Measurements from ENCODE around the gene ABCC11.
"Not testable (repeated sequence)": the region's sequence is repeated elsewhere in the genome, so short reads cannot be mapped to it uniquely, and the experiment has no call there.

ABCC11 gene

DNA sequence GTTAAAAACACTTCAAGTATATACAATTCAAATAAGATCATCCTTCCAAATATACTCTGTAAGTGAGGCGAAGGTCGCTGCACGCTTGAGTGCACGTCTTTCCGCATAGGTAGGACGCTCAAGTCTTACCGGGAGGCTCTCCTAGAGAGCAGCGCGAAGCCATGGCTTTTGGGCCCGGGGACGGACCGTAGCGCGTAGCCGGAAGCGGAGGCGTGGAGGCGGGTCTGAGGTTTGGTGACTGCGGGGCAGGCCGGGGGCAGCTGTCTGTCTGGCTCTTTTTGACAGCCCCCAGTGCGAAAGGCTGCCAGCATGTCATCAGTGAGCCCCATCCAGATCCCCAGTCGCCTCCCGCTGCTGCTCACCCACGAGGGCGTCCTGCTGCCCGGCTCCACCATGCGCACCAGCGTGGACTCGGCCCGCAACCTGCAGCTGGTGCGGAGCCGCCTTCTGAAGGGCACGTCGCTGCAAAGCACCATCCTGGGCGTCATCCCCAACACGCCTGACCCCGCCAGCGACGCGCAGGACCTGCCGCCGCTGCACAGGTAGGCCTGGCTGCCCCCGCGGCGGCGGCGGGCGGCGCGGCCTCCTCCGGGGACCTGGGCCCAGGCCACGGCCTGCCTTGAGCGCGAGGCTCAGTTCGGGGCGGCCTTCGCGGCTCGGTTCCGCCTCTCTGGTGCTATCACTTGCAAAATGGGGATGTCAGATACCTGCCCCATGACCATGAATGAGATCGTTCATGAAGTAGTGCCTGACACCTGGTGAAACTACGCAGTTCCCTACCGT is 3.1 kb downstream of the ABCC11 start, which contains the start of gene LONP2:
LONP2 (plus strand) TSS at position 221 of the 783 bp plus-strand sequence; CDS start at position 310, 89 bp downstream.
- peaks cover 7% of the 10 kb centered on the region for H3K79me1 ChIP-seq (replicated peaks; ENCODE audit: low read length, poor library complexity, severe bottlenecking)
- H2AFZ ChIP-seq (ENCODE audit: low read depth, low read length): peak within 1 kb of the TSS; percentile 98
- under 1% methylated on average over 63 of the region's 63 CpGs for WGBS
- peak within 1 kb of the TSS; percentile 82 for H2BK15ac ChIP-seq (ENCODE audit: low read depth, poor library complexity, severe bottlenecking)
- peak within 1 kb of the TSS; percentile 94 for H4K91ac ChIP-seq (ENCODE audit: low read length)
- H3K14ac ChIP-seq (ENCODE audit: low read length in 2 of 2): peak within 1 kb of the TSS in 1 of 2 experiments; percentile 100
- peaks cover 6% of the 10 kb centered on the region for H3K4me1 ChIP-seq (ENCODE audit: control insufficient read depth, insufficient read depth, low read depth, low read length)
- H2BK12ac ChIP-seq (ENCODE audit: low read length in 2 of 2): peak within 1 kb of the TSS in 1 of 2 experiments; percentile 79
- H3K4me2 ChIP-seq (ENCODE audit: low read length, poor library complexity, severe bottlenecking): peak within 1 kb of the TSS; percentile 88
- H3K27ac ChIP-seq (ENCODE audit: low read length, poor library complexity, severe bottlenecking): peak within 1 kb of the TSS; percentile 52
- peak within 1 kb of the TSS; percentile 54 to 96 for H3K4ac ChIP-seq (ENCODE audit: low read depth in 1 of 2, low read length in 2 of 2)
- peak within 1 kb of the TSS in 1 of 2 experiments; percentile 90 for H3K23ac ChIP-seq (ENCODE audit: low read length in 2 of 2)
- H3K9me3 ChIP-seq (ENCODE audit: control insufficient read depth, low read length): no peaks in the 10 kb centered on the region
- H3K27me3 ChIP-seq (ENCODE audit: control insufficient read depth in 1 of 2, insufficient read depth in 1 of 2, low read length in 2 of 2): no peaks in the 10 kb centered on the region
- H4K8ac ChIP-seq (ENCODE audit: low read length): peak within 1 kb of the TSS; percentile 50
- H3K4me3 ChIP-seq (ENCODE audit: insufficient read depth in 1 of 2, low read depth in 1 of 2, low read length in 2 of 2): peak within 1 kb of the TSS; percentile 91 to 98
- H3K18ac ChIP-seq (ENCODE audit: low read depth in 1 of 2, low read length in 2 of 2): peak within 1 kb of the TSS; percentile 87 to 100
- peak within 1 kb of the TSS; percentile 95 for H3K9ac ChIP-seq (ENCODE audit: low read length)
- peak; percentile 88 for DNase-seq
- no peak within 1 kb of the TSS for H2AK5ac ChIP-seq (ENCODE audit: low read length, severe bottlenecking)
- no peak within 1 kb of the TSS for H2BK120ac ChIP-seq (ENCODE audit: low read depth, low read length)
- no peaks in the 10 kb centered on the region for H3K36me3 ChIP-seq (ENCODE audit: control insufficient read depth in 1 of 2, insufficient read depth in 2 of 2, low read depth in 1 of 2, low read length in 2 of 2)
- H2BK5ac ChIP-seq (ENCODE audit: low read depth, low read length, poor library complexity, severe bottlenecking): no peak within 1 kb of the TSS

DNA sequence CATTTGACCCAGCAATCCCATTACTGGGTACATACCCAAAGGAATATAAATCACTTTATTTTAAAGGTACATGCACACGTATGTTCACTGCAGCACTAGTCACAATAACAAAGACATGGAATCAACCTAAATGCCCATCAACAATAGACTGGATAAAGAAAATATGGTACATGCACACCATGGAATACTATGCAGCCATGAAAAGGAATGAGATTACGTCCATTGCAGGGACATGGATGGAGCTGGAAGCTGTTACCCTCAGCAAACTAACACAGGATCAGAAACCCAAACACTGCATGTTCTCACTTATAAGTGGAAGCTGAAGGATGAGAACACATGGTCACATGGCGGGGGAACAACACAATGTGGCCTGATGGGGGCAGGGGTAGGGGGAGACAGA is 7.2 kb downstream of the ABCC11 start:
- not testable (repeated sequence) for H2BK15ac ChIP-seq (ENCODE audit: low read depth, poor library complexity, severe bottlenecking); H2AFZ ChIP-seq (ENCODE audit: low read depth, low read length); H2BK12ac ChIP-seq (ENCODE audit: low read length in 2 of 2); H2BK120ac ChIP-seq (ENCODE audit: low read depth, low read length); H3K14ac ChIP-seq (ENCODE audit: low read length in 2 of 2); H2BK5ac ChIP-seq (ENCODE audit: low read depth, low read length, poor library complexity, severe bottlenecking); H3K23ac ChIP-seq (ENCODE audit: low read length in 2 of 2); H3K4ac ChIP-seq (ENCODE audit: low read depth in 1 of 2, low read length in 2 of 2); H2AK5ac ChIP-seq (ENCODE audit: low read length, severe bottlenecking); H3K4me1 ChIP-seq (ENCODE audit: control insufficient read depth, insufficient read depth, low read depth, low read length); H3K18ac ChIP-seq (ENCODE audit: low read depth in 1 of 2, low read length in 2 of 2); H4K8ac ChIP-seq (ENCODE audit: low read length); H3K36me3 ChIP-seq (ENCODE audit: control insufficient read depth in 1 of 2, insufficient read depth in 2 of 2, low read depth in 1 of 2, low read length in 2 of 2); H3K9ac ChIP-seq (ENCODE audit: low read length); H3K9me3 ChIP-seq (ENCODE audit: control insufficient read depth, low read length); H3K4me2 ChIP-seq (ENCODE audit: low read length, poor library complexity, severe bottlenecking); H4K91ac ChIP-seq (ENCODE audit: low read length); H3K27me3 ChIP-seq (ENCODE audit: control insufficient read depth in 1 of 2, insufficient read depth in 1 of 2, low read length in 2 of 2); H3K79me1 ChIP-seq (replicated peaks; ENCODE audit: low read length, poor library complexity, severe bottlenecking); H3K27ac ChIP-seq (ENCODE audit: low read length, poor library complexity, severe bottlenecking); DNase-seq; H3K4me3 ChIP-seq (ENCODE audit: insufficient read depth in 1 of 2, low read depth in 1 of 2, low read length in 2 of 2)
- WGBS: 94% methylated on average over 3 of the region's 3 CpGs

DNA sequence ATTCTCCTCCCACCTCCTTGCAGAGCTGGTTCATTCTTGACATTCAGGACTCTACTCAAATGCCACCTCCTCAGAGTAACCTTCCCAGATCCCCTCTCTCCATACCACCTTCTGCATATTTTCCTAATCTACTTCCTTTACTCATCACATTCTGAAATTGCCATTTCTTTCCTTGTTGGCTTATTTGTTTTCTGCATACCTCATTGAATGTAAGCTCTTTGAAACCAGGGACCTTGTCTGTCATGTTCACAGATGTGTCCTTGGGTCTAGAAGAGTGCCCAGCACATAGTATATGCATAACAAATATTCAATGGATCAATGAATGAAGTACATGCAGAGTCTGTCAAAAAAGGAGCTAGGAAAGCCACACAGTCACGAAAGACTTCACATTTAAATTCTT is 11.1 kb downstream of the ABCC11 start:
- H3K79me1 ChIP-seq (replicated peaks; ENCODE audit: low read length, poor library complexity, severe bottlenecking): no peaks in the 10 kb centered on the region
- WGBS: 91% methylated on average over 1 of the region's 1 CpG

DNA sequence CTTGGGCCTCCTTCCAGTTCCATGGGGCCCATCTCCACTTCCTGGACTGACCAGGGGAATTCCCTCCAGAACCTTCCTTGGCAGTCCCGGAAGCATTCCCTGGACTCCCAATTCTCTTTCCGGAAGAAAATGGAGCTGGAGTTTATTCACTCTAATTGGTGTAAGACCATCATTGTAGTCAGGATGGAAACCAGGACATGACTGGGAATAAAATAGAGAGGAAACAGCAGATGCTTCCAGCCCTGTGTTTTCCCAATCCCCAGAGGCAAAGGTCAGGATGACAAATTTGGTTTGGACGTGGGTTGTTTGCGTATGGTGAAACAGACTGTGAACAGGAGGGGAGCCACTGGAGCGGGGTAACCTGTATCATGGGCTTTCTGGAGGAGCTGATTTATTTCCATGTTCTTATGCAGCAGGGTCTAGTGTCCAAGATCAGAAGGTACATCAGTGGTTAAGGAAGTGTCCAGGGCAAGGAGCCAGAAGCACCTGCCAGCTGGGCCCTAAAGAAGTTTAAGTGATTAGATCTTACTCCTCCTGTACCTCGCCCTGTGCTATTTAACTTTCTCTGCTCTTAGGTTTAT is 11.7 kb downstream of the ABCC11 start:
- peaks cover 0 to 5% of the 10 kb centered on the region in 2 experiments for H3K27me3 ChIP-seq (ENCODE audit: control insufficient read depth in 1 of 2, insufficient read depth in 1 of 2, low read length in 2 of 2)
- H2BK12ac ChIP-seq (ENCODE audit: low read length in 2 of 2): no peak overlapping the region
- H3K4me2 ChIP-seq (ENCODE audit: low read length, poor library complexity, severe bottlenecking): no peak overlapping the region
- no peak overlapping the region for H3K23ac ChIP-seq (ENCODE audit: low read length in 2 of 2)
- H3K14ac ChIP-seq (ENCODE audit: low read length in 2 of 2): no peak overlapping the region
- H4K91ac ChIP-seq (ENCODE audit: low read length): no peak overlapping the region
- no peaks in the 10 kb centered on the region for H3K4me1 ChIP-seq (ENCODE audit: control insufficient read depth, insufficient read depth, low read depth, low read length)
- peak; percentile 20 for DNase-seq
- H3K18ac ChIP-seq (ENCODE audit: low read depth in 1 of 2, low read length in 2 of 2): no peak overlapping the region
- no peak overlapping the region for H3K27ac ChIP-seq (ENCODE audit: low read length, poor library complexity, severe bottlenecking)
- no peak overlapping the region for H4K8ac ChIP-seq (ENCODE audit: low read length)
- H3K36me3 ChIP-seq (ENCODE audit: control insufficient read depth in 1 of 2, insufficient read depth in 2 of 2, low read depth in 1 of 2, low read length in 2 of 2): no peaks in the 10 kb centered on the region
- no peak overlapping the region for H3K4me3 ChIP-seq (ENCODE audit: insufficient read depth in 1 of 2, low read depth in 1 of 2, low read length in 2 of 2)
- no peak overlapping the region for H3K9ac ChIP-seq (ENCODE audit: low read length)
- H2BK15ac ChIP-seq (ENCODE audit: low read depth, poor library complexity, severe bottlenecking): no peak overlapping the region
- H2AK5ac ChIP-seq (ENCODE audit: low read length, severe bottlenecking): no peak overlapping the region
- no peak overlapping the region for H3K4ac ChIP-seq (ENCODE audit: low read depth in 1 of 2, low read length in 2 of 2)
- 71% methylated on average over 6 of the region's 6 CpGs for WGBS
- H2BK120ac ChIP-seq (ENCODE audit: low read depth, low read length): no peak overlapping the region
- no peak overlapping the region for H2AFZ ChIP-seq (ENCODE audit: low read depth, low read length)
- H3K9me3 ChIP-seq (ENCODE audit: control insufficient read depth, low read length): no peaks in the 10 kb centered on the region
- H3K79me1 ChIP-seq (replicated peaks; ENCODE audit: low read length, poor library complexity, severe bottlenecking): no peaks in the 10 kb centered on the region
- no peak overlapping the region for H2BK5ac ChIP-seq (ENCODE audit: low read depth, low read length, poor library complexity, severe bottlenecking)

More for the DNA sequence above, 11.1 kb downstream of the ABCC11 start:
- no peak overlapping the region for H3K27ac ChIP-seq (ENCODE audit: low read length, poor library complexity, severe bottlenecking)
- no peak overlapping the region for H3K9ac ChIP-seq (ENCODE audit: low read length)
- no peak overlapping the region for H2AK5ac ChIP-seq (ENCODE audit: low read length, severe bottlenecking)
- H3K9me3 ChIP-seq (ENCODE audit: control insufficient read depth, low read length): no peaks in the 10 kb centered on the region
- no peak overlapping the region for H3K4ac ChIP-seq (ENCODE audit: low read depth in 1 of 2, low read length in 2 of 2)
- H2BK12ac ChIP-seq (ENCODE audit: low read length in 2 of 2): no peak overlapping the region
- H3K18ac ChIP-seq (ENCODE audit: low read depth in 1 of 2, low read length in 2 of 2): no peak overlapping the region
- no peak overlapping the region for H2BK5ac ChIP-seq (ENCODE audit: low read depth, low read length, poor library complexity, severe bottlenecking)
- no peak overlapping the region for H4K91ac ChIP-seq (ENCODE audit: low read length)
- no peak for DNase-seq
- H3K4me3 ChIP-seq (ENCODE audit: insufficient read depth in 1 of 2, low read depth in 1 of 2, low read length in 2 of 2): no peak overlapping the region
- no peak overlapping the region for H2BK120ac ChIP-seq (ENCODE audit: low read depth, low read length)
- no peak overlapping the region for H2BK15ac ChIP-seq (ENCODE audit: low read depth, poor library complexity, severe bottlenecking)
- H3K27me3 ChIP-seq (ENCODE audit: control insufficient read depth in 1 of 2, insufficient read depth in 1 of 2, low read length in 2 of 2): peaks cover 0 to 5% of the 10 kb centered on the region in 2 experiments
- H3K23ac ChIP-seq (ENCODE audit: low read length in 2 of 2): no peak overlapping the region
- no peaks in the 10 kb centered on the region for H3K36me3 ChIP-seq (ENCODE audit: control insufficient read depth in 1 of 2, insufficient read depth in 2 of 2, low read depth in 1 of 2, low read length in 2 of 2)
- no peak overlapping the region for H4K8ac ChIP-seq (ENCODE audit: low read length)
- H3K4me1 ChIP-seq (ENCODE audit: control insufficient read depth, insufficient read depth, low read depth, low read length): no peaks in the 10 kb centered on the region
- no peak overlapping the region for H3K4me2 ChIP-seq (ENCODE audit: low read length, poor library complexity, severe bottlenecking)
- H2AFZ ChIP-seq (ENCODE audit: low read depth, low read length): no peak overlapping the region
- no peak overlapping the region for H3K14ac ChIP-seq (ENCODE audit: low read length in 2 of 2)
